Stimulated activated CD8-positive, alpha-beta memory T cell treated with anti-CD3 and anti-CD28 coated beads, Interleukin-2, amount 100 ng/mL, for 1 hour (primary cell): ENCODE results near the gene RCSD1.
A peak's percentile ranks its signal among the peaks of the same experiment; 100 is the strongest.

Source experiments
- DNase-seq, 2 donors: peaks; one replicate each; pipeline ENCODE4 v3.0.0-alpha.2; 2020; ENCODE audit warnings: low read depth in 2 of 2

The RCSD1 gene

DNA sequence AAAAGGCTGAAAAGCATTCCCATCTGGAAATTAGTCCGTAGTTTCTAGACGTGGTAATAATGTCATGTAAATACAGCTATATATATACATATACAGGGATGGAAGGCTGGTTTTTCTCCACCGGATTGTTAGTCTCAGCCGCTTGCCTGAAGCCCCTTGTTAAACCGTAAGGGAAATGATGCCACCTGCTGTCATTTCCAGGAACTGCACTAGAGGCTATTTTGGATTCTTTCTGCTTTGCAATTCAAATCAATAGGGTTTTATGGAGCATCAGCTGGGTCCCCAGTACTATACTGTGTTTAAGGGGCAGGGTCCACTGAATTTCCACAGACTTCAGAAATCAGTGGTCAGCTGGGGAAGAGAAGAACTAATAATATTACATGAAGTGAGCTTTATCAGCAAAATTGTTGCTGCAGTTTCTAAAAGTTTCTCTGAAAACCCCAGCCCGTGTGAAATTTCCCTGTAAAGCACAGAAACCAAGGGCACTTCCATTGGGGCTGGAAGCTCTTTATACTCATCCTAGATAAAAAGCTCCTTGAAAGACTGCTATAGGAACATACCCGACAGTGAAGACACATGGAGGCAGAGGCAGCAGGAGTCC is 58.0 kb downstream of the RCSD1 start:
- DNase-seq = peak; percentile 55 to 62

- DNase-seq = no peak
Observed at GRCh38 chr1:167689567-167689920, 59.5 kb downstream of the RCSD1 start.

GRCh38 chr1:167690053-167690452 is 60.0 kb downstream of the RCSD1 start:
- DNase-seq = no peak

GRCh38 chr1:167693425-167694045 is 63.5 kb downstream of the RCSD1 start:
- no peak for DNase-seq

GRCh38 chr1:167694691-167695090 is 64.7 kb downstream of the RCSD1 start:
- DNase-seq = no peak

DNA sequence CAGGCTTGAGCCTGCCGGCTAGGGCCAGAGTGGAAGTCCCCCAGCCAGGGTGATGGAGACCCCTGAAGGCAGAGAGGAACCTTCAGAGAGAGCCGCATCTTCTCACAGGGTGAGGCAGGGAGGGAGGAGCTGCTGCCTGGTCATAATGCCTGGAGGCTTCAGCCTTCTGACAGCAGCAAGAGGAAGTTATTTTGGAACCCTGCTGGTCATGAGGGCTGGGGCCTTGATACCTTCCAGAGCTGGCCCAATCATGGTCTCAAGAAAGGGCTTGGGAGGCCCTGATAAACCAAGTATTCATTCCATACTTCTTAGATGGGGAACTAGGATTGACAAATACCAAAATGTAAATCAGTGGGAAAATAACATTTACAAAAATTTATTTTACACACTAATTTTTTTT is 65.1 kb downstream of the RCSD1 start:
- DNase-seq = no peak

GRCh38 chr1:167695756-167696561 is 65.9 kb downstream of the RCSD1 start:
- DNase-seq = no peak

- DNase-seq = no peak
Observed at GRCh38 chr1:167697667-167698141, 67.7 kb downstream of the RCSD1 start.

DNA sequence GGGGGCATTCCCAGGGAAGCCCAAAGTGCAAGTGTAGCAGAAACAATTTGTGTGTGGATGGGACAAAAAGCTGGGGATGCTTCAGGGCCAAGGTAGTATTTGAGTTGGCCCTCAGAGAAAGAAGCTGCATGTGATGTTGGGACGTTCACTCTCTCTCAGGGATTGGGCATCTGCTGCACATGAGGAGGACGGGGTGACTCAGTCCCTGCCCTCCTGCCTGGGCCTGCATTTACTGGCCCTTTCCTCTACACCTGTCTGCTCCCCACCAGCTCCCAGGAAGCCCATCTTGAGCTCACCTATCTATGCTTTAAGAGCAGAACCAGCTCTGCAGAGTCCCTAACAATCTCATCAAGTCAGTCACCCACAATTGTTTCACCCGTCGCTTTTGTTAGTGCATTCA is 68.3 kb downstream of the RCSD1 start:
- DNase-seq = no peak

DNA sequence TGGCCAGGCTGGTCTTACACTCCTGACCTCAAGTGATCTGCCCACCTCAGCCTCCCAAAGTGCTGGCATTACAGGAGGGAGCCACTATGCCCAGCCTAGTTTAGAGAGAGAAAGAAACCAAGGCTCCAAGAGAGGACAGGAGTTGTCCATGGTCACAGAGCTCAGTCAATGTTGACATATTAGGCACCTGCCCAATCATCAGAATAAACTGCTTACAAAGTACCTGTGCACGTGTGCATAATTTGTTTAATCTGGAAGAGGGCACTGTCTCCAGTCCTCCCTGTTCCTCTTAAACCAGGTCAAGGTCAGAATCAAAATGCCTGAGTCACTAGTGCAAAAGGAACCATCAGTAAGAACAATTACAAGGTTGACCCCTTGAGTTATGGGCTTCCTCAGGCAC is 71.5 kb downstream of the RCSD1 start:
- DNase-seq = no peak

- no peak for DNase-seq
Observed at GRCh38 chr1:167703557-167703956, 73.5 kb downstream of the RCSD1 start.

- no peak for DNase-seq
Observed at GRCh38 chr1:167704715-167705114, 74.7 kb downstream of the RCSD1 start.

DNA sequence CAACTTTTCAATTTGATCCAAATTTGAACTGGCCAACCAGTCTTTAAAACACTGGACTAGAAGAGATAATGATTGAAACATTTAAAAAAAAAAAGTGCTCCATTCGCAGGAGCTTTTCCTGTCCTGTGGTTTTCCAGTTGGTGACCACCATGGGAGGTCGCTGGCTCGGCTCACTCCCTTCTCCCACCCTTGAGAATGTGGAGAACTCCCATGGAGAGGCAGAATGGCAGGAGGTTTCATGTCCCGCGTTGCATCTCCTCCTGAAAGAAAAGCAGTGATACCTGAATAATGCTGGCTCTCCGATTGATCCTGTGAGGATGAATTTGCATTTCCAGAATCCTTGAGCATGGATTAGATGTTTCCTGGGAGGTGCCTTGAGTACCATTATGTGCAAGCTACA is 75.2 kb downstream of the RCSD1 start:
- no peak for DNase-seq

DNA sequence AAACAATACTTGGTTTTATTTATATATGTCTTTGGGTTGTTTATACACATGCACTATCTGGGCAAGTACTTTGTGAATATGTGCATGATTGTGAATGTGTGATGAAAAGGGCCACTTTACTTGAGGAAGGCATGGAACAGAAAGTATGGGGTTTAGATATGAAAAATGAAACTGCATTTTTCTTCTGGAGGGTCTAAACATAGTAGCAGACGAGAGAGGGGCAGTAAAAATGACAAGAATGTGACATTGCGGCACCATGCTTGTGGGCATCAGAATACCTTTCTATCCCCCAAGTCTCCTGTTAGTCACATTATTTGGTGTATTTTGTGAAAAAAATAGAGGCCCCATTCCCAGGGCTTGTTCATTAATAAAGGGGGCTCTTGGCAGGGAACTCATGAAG is 76.3 kb downstream of the RCSD1 start:
- DNase-seq = no peak

DNA sequence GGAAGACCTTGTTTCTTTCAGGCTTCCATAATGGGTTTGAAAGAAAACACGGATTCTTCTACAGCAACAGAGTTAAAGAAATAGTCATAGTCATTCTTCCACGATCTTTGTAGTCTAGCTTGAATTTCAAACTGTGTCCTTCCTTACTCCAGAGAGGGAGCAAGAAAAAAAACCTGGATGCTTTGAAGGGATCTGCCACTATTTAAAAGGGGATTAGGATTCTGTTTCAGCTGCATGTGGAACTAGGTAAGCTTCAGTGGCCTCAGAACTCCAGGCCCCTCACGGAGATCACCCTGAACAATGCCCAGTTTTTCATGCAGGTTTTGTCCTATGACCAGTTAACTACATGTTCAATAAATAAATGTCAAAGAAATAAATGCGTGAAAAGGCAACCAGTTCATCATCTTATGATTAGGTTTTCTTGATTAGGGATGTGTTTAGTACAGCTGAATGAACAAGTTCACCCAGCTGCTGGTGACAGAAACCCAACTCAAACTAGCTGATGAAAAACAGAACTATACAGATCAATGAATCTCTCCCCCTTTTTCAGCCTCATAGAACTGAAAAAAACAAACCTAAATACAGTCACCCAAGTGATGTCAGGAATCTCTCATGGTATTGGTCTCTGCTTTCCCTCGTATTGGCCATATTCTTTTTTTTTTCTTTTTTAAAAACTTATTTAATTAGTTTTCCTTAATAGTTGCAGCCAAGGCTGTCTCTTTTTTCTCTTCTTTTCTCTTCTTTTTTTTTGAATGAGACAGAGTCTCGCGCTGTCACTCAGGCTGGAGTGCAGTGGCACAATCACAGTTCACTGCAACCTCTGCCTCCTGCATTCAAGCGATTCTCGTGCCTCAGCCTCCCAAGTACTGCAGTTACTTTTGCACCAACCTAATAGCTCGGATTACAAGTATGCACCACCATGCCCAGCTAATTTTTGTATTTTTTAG is 77.2 kb downstream of the RCSD1 start:
- no peak for DNase-seq

- DNase-seq = no peak
Observed at GRCh38 chr1:167707942-167708341, 77.9 kb downstream of the RCSD1 start.

DNA sequence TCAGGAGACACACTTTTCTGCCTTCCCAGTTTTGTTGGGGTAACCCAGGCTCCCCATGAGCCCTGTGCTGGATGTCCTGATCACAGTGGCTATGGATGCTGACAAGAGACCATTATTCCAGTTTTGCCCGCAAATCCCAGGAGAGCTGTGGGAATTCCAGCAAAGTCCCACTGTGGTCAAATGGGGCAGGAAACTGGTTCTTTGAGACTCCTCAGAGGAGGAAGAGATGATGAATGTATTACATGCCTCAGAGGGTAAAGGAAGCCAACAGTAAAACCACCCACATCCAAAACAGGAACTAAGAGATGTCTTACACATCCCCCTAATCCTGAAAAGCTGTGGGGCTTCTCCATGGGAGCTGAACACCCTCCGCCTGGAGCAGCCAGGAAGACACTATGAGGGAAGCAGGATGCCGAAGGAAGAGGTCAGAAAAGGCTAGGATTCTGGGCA is 78.9 kb downstream of the RCSD1 start:
- DNase-seq = no peak

DNA sequence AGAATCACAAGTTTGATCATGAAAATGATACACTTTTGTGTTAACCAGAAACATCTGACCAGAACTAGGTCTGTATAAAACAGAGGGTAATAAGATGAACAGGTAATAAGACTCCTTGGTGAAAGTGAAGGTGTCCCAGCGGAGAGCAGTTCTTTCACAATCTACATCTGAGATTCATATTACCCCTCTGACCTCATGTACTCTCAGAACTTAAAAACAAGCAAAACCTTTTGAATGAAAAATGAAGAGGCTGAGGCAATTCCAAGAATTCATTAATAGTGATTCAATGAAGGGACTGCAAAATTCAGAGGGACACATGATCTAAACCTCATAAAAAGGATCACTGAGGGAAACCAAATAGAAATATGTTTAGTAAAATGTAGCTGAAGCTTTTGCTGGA is 80.8 kb downstream of the RCSD1 start:
- no peak for DNase-seq

DNA sequence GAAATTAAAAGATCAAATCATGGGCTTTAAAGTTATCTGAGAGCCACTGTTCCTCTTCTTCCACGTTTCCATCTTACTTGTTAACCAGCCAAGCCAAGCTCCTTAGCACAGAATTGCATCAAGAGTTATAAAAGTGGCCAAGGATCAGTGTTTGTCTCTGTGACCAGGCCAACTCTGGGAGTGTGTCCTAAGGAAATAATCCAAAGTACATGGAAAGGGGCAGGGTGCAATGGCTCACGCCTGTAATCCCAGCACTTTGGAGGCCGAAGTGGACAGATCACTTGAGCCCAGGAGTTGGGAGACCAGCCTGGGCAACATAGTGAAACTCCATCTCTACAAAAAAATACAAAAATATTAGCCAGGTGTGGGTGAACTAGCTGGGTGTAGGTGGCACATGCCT is 81.8 kb downstream of the RCSD1 start:
- DNase-seq = no peak

DNA sequence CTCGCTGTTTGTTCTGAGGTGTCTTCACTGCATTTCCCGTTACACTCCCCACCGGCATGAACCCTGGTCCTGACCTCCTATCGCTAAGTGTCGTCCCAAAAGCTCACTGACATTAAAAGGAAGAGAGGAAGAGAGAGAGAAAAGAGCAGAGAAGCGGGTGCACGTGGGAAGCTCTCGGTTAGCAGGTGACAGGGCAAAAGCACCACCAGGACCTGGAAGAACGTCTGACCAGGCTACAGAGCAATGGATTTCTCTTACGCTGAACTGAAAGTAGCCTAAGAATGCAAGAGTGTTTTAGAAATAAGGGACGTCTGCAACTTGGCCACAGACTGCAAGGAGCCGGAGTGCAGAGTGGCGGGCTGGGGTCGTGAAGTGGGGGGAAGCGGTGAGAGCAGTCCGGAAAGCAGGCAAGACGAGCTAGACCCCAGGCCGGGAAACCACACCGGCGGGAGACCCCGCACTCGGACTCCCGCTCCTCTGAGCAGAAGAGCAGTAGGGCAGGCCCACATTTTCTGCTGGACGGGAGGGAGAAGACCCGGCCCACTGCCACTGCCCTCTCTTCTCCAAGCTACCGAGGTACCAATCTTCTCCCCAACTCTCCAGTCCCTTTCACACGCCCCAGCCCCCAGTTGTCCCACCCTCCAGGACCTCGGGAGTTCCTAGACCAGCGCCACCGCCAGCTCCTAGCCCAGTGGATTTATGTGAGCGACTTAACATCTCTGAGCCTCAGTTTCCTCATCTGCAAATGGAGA is 83.5 kb downstream of the RCSD1 start:
- no peak for DNase-seq

- peak in 1 of 2 donors; percentile 54 for DNase-seq
Observed at GRCh38 chr1:167714098-167714438, 84.0 kb downstream of the RCSD1 start.
